ENCODE results near the gene EVPL. TPM values are rescaled to one million over a fixed set of nuclear protein-coding genes. Genes with fewer than 3 reads are reported as not detected.

Gene EVPL
- total and polyA plus RNA-seq, 4 donors = 10.9 to 38.4 (median 35.0) TPM

GRCh38 chr17:76022973-76023899 lies 3.9 kb downstream of the EVPL start:
- H3K4me3 ChIP-seq = no peak overlapping the region
- no peak for DNase-seq
- 90 to 93% methylated on average over 28 of the region's 28 CpGs for WGBS, 2 donors
- ATAC-seq (ENCODE audit: insufficient read depth, low FRiP score) = no peak
- peaks cover 0 to 2% (median 0%) of the 10 kb centered on the region in 4 donors for H3K36me3 ChIP-seq (ENCODE audit: control insufficient read depth in 4 of 4, insufficient read depth in 4 of 4, low read length in 4 of 4)
- H3K9me3 ChIP-seq (ENCODE audit: control insufficient read depth in 4 of 4, insufficient read depth in 3 of 4, low read length in 3 of 4) = no peaks in the 10 kb centered on the region
- H3K4me1 ChIP-seq (ENCODE audit: control insufficient read depth in 5 of 5, insufficient read depth in 5 of 5, low read length in 5 of 5) = no peaks in the 10 kb centered on the region
- no peak overlapping the region for H3K27ac ChIP-seq (ENCODE audit: low read depth in 1 of 2, low read length in 1 of 2)
- TF ChIP-seq CTCF (IDR thresholded peaks at IDR 0.05; ENCODE audit: control extremely low read depth, extremely low read depth) = no peak
- H3K9ac ChIP-seq (ENCODE audit: insufficient read depth in 1 of 2, low read length in 2 of 2) = no peak overlapping the region
- H3K27me3 ChIP-seq (ENCODE audit: control insufficient read depth in 3 of 3, insufficient read depth in 3 of 3, low read length in 2 of 3) = no peaks in the 10 kb centered on the region

GRCh38 chr17:76022285-76022684 lies 4.8 kb downstream of the EVPL start:
- 87 to 89% methylated on average over 24 of the region's 24 CpGs for WGBS, 2 donors
- ATAC-seq (ENCODE audit: insufficient read depth, low FRiP score) (no peak), DNase-seq (no peak)
- Histone ChIP-seq H3K4me3 (no peak overlapping the region), H3K27me3 (ENCODE audit: control insufficient read depth in 3 of 3, insufficient read depth in 3 of 3, low read length in 2 of 3) (no peaks in the 10 kb centered on the region), H3K27ac (ENCODE audit: low read depth in 1 of 2, low read length in 1 of 2) (no peak overlapping the region), H3K9me3 (ENCODE audit: control insufficient read depth in 4 of 4, insufficient read depth in 3 of 4, low read length in 3 of 4) (no peaks in the 10 kb centered on the region), H3K4me1 (ENCODE audit: control insufficient read depth in 5 of 5, insufficient read depth in 5 of 5, low read length in 5 of 5) (no peaks in the 10 kb centered on the region), H3K36me3 (ENCODE audit: control insufficient read depth in 4 of 4, insufficient read depth in 4 of 4, low read length in 4 of 4) (peaks cover 0 to 7% (median 0%) of the 10 kb centered on the region in 4 donors), H3K9ac (ENCODE audit: insufficient read depth in 1 of 2, low read length in 2 of 2) (no peak overlapping the region)
- no peak for TF ChIP-seq CTCF (IDR thresholded peaks at IDR 0.05; ENCODE audit: control extremely low read depth, extremely low read depth)

- H3K9ac ChIP-seq (ENCODE audit: insufficient read depth in 1 of 2, low read length in 2 of 2) = no peak overlapping the region
- WGBS, 2 donors = 92 to 95% methylated on average over 6 of the region's 6 CpGs
- no peaks in the 10 kb centered on the region for H3K4me1 ChIP-seq (ENCODE audit: control insufficient read depth in 5 of 5, insufficient read depth in 5 of 5, low read length in 5 of 5)
- no peak for DNase-seq
- no peak for TF ChIP-seq CTCF (IDR thresholded peaks at IDR 0.05; ENCODE audit: control extremely low read depth, extremely low read depth)
- H3K27ac ChIP-seq (ENCODE audit: low read depth in 1 of 2, low read length in 1 of 2) = no peak overlapping the region
- H3K36me3 ChIP-seq (ENCODE audit: control insufficient read depth in 4 of 4, insufficient read depth in 4 of 4, low read length in 4 of 4) = peaks cover 0 to 11% (median 0%) of the 10 kb centered on the region in 4 donors
- H3K4me3 ChIP-seq = no peak overlapping the region
- H3K9me3 ChIP-seq (ENCODE audit: control insufficient read depth in 4 of 4, insufficient read depth in 3 of 4, low read length in 3 of 4) = no peaks in the 10 kb centered on the region
- H3K27me3 ChIP-seq (ENCODE audit: control insufficient read depth in 3 of 3, insufficient read depth in 3 of 3, low read length in 2 of 3) = no peaks in the 10 kb centered on the region
- no peak for ATAC-seq (ENCODE audit: insufficient read depth, low FRiP score)
Measured at GRCh38 chr17:76019833-76020467, 7.2 kb downstream of the EVPL start.

All from lung (tissue), 12 donors.